Activated B cell treated with CpG ODN at 0.5 μM for 24 hours (primary cell): ENCODE results near the gene MARCHF4. TPM values are rescaled to one million over a fixed set of nuclear protein-coding genes. Genes with fewer than 3 reads are reported as not detected.
A peak's percentile ranks its signal among the peaks of the same experiment; 100 is the strongest.

Source experiments
- ATAC-seq: fragments of 200-7000 bp; cut with Tn5 transposase; one replicate; pipeline ENCODE4 v1.10.0; 2021; ENCODE audit warnings: low read depth, mild to moderate bottlenecking, moderate library complexity
- CTCF ChIA-PET: fragments of 350-600 bp; sonication (Branson Sonifier 250); formaldehyde crosslinking; loops from one replicate; lab custom pipeline; 2021; ENCODE audit warnings: antibody characterized with exemption; lab: Charles Lee
- POLR2A ChIA-PET: fragments of 350-600 bp; sonication (Branson Sonifier 250); formaldehyde crosslinking; loops from one replicate; lab custom pipeline; 2021; ENCODE audit warnings: antibody characterized with exemption; lab: Charles Lee
- DNase-seq: peaks from one replicate; pipeline ENCODE4 v3.0.0; 2022
- H3K27ac Mint-ChIP-seq: one replicate; pipeline ENCODE4 v1.8.0; 2020; ENCODE audit warnings: mixed read lengths
- H3K27me3 Mint-ChIP-seq: one replicate; pipeline ENCODE4 v1.8.0; 2021; ENCODE audit warnings: mixed read lengths
- H3K36me3 Mint-ChIP-seq: one replicate; pipeline ENCODE4 v1.8.0; 2021; ENCODE audit warnings: low read depth, mixed read lengths
- H3K4me1 Mint-ChIP-seq: one replicate; pipeline ENCODE4 v1.8.0; 2021; ENCODE audit warnings: mixed read lengths
- H3K4me3 Mint-ChIP-seq: one replicate; pipeline ENCODE4 v1.8.0; 2020; ENCODE audit warnings: mild to moderate bottlenecking, mixed read lengths
- H3K9me3 Mint-ChIP-seq: one replicate; pipeline ENCODE4 v1.8.0; 2020; ENCODE audit warnings: mixed read lengths
- CTCF ChIP-seq: fragments of 200-600 bp; IDR thresholded peaks from one replicate; pipeline ENCODE4 v1.8.0; 2022; ENCODE audit warnings: antibody characterized with exemption, mild to moderate bottlenecking
- intact Hi-C: fragments of 100-400 bp; cut with micrococcal nuclease; formaldehyde crosslinking; loops from one replicate; pipeline ENCODE4 v1.15.1; 2024
- total RNA-seq: library from RNA; stranded (reverse); gene quantifications from 2 replicates; pipeline ENCODE4 v1.2.3, GENCODE V29; 2022

The MARCHF4 gene
- total RNA-seq: not detected in 2 replicates

GRCh38 chr2:216371721-216372702, at the start of gene MARCHF4:
Gene MARCHF4 (minus strand): TSS chr2:216372483. CDS start chr2:216370260, 2,223 bp downstream.
- H3K27me3 Mint-ChIP-seq: peaks cover 64% of the 10 kb centered on the region
- TF ChIP-seq CTCF: no peak
- POLR2A ChIA-PET: interaction anchor here (0.6 to 0.7 kb wide), 2 partner anchors 125 to 130 kb away, joined by 4 to 5 read pairs; no protein-coding TSS in a partner anchor
- peak; percentile 50 for DNase-seq
- peaks cover 12% of the 10 kb centered on the region for H3K4me1 Mint-ChIP-seq
- intact Hi-C loops: no loop called here
- no peaks in the 10 kb centered on the region for H3K9me3 Mint-ChIP-seq
- CTCF ChIA-PET: no interaction called here
- ATAC-seq: peak; percentile 65
- H3K27ac Mint-ChIP-seq: no peak within 1 kb of the TSS
- no peaks in the 10 kb centered on the region for H3K36me3 Mint-ChIP-seq
- peak within 1 kb of the TSS; percentile 11 for H3K4me3 Mint-ChIP-seq

DNA sequence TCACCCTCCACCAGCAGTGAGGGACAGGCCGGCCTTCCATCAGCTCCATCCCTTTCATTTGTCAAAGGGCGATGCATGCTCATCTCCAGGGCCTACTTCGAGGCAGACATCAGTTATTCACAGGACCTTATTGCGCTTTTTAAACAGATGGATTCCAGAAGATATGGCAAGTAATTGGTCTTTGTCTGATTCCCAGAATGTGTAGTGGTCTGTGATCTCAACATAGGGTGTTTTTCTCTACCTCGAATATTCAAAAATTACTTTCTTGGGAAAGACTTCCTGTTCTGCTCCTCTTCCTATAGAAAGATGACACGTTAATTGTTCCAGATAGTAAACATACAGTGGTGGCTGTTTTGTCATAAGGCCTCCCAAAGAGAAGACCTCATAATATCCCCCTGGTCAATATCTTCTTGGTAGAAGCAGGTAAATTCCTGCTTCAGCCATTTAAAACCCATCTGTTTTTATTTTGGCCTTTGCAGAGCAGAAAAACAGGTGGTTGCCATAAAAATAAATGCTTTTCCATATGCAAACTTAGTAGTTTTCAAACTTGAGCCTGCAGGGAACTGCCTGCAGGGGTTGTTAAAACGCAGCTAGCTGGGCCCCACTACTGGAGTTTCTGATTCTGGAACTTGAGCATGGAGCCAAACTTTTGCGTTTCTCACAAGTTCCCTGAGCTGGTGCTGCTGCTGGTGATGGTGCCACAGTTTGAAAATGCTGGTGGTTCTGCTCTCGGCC, 48.3 kb upstream of the MARCHF4 start:
- no peak for TF ChIP-seq CTCF
- DNase-seq: no peak
- Mint-ChIP-seq H3K4me3 (no peak overlapping the region), H3K36me3 (peaks cover 84% of the 10 kb centered on the region), H3K4me1 (peaks cover 21% of the 10 kb centered on the region), H3K27ac (no peak overlapping the region), H3K27me3 (no peaks in the 10 kb centered on the region), H3K9me3 (peaks cover 2% of the 10 kb centered on the region)
- ATAC-seq: no peak
- intact Hi-C loops: no loop called here
- POLR2A ChIA-PET: no interaction called here
- CTCF ChIA-PET: no interaction called here

- Mint-ChIP-seq H3K9me3 (no peaks in the 10 kb centered on the region), H3K27ac (no peak overlapping the region), H3K4me1 (peaks cover 21% of the 10 kb centered on the region), H3K36me3 (peaks cover 78% of the 10 kb centered on the region), H3K4me3 (no peak overlapping the region), H3K27me3 (no peaks in the 10 kb centered on the region)
- ChIA-PET CTCF (no interaction called here), POLR2A (interaction anchor here (3.0 kb wide), 1 partner anchor 79 kb away, joined by 15 read pairs; the partner anchor contains the start of gene RPL37A)
- intact Hi-C loops: loop anchor here (10.0 kb wide), 1 partner anchor 1446 kb away; no protein-coding TSS in a partner anchor
- no peak for TF ChIP-seq CTCF
- DNase-seq (no peak), ATAC-seq (no peak)
Measured at GRCh38 chr2:216418981-216419380, 46.7 kb upstream of the MARCHF4 start.

DNA sequence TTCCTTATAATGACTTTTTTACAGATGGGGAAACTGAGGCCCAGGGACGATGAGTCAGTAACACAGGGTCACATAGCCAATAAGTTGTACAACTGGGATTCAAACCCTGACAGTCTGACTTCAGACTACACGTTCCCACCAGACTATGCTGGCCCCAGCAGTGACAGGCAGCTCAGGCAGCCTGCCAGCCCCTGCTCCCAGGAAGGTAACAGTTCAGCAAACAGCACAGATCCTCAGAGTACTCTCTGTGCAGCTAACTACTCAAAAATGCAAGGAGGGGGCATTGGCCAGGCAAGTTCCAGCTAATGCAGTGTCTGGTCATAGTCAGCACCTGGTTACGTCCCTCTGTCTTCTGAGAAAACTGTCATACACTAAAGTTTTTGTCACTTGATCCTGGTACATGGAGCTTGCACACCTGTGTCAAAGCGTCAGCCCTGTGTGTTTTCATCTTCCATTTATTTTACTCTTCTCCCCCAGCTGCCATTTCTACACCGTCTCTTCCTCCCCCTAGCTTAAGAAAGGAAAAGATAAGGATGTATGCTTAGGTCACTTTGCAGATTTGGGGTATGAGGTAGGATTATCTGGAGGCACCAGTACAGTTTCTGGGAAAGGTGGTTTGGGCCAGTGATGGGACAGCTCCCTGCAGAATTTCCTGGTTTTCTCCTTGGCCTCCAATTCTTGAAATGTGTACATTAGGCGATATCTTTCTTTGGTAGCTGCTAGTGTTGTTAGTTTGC, 44.5 kb upstream of the MARCHF4 start:
- no peak for ATAC-seq
- peaks cover 64% of the 10 kb centered on the region for H3K36me3 Mint-ChIP-seq
- no peaks in the 10 kb centered on the region for H3K27me3 Mint-ChIP-seq
- peak overlapping the region; percentile 39 for H3K4me3 Mint-ChIP-seq
- no peaks in the 10 kb centered on the region for H3K9me3 Mint-ChIP-seq
- TF ChIP-seq CTCF: no peak
- peak overlapping the region; percentile 81 for H3K27ac Mint-ChIP-seq
- CTCF ChIA-PET: interaction anchor here (2.2 kb wide), 1 partner anchor 13 kb away, joined by 8 read pairs; no protein-coding TSS in a partner anchor
- peaks cover 39% of the 10 kb centered on the region for H3K4me1 Mint-ChIP-seq
- DNase-seq: no peak
- intact Hi-C loops: loop anchor here (10.0 kb wide), 1 partner anchor 1448 kb away; no protein-coding TSS in a partner anchor
- POLR2A ChIA-PET: interaction anchor here (1.0 to 3.0 kb wide), 3 partner anchors 76 to 194 kb away, joined by 3 to 15 read pairs (median 10); partner anchors contain the start of gene RPL37A
